ENCODE measurements around the gene FCRLA. TPM values are rescaled to one million over a fixed set of nuclear protein-coding genes. Genes with fewer than 3 reads are reported as not detected.
A peak's percentile ranks its signal among the peaks of the same experiment; 100 is the strongest.

Gene FCRLA
- polyA plus RNA-seq, 3 donors = 0.20 to 0.45 (median 0.22) TPM

DNA sequence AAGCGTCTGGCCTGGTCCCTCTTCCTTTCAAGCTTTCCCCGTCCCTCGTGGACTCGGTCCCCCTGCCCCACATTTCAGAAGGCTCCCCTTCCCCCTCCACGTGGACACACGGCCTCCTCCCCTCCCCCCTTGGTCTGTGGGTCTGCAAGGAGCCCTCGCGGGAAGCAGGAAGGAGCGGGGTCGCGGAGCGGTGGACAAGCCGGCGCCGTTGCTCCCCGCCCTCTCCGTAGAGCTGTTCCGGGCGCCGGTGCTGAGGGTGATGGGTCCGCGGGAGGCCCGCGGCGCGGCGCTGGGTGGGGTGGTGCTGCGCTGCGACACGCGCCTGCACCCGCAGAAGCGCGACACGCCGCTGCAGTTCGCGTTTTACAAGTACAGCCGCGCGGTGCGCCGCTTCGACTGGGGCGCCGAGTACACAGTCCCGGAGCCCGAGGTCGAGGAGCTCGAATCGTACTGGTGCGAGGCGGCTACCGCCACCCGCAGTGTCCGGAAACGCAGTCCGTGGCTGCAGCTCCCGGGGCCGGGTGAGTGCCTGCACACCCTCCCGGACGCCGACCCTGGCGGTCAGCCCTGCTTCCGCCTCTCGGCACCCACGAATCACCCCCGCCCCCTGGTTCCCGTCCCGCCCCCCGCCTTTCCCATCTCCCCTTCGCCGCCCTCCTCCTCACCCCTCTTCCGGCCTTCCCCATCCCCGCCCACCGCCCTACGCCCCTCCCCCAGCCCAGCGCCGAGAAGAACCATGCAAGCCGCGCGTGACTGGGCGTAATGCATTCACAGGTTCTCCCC lies 19.6 kb downstream of the FCRLA start:
- DNase-seq (ENCODE audit: extremely low read depth in 1 of 11, low read depth in 9 of 11, low spot score in 4 of 11) = peak in 10 of 11 donors; percentile 68 to 89 (median 83)

DNA sequence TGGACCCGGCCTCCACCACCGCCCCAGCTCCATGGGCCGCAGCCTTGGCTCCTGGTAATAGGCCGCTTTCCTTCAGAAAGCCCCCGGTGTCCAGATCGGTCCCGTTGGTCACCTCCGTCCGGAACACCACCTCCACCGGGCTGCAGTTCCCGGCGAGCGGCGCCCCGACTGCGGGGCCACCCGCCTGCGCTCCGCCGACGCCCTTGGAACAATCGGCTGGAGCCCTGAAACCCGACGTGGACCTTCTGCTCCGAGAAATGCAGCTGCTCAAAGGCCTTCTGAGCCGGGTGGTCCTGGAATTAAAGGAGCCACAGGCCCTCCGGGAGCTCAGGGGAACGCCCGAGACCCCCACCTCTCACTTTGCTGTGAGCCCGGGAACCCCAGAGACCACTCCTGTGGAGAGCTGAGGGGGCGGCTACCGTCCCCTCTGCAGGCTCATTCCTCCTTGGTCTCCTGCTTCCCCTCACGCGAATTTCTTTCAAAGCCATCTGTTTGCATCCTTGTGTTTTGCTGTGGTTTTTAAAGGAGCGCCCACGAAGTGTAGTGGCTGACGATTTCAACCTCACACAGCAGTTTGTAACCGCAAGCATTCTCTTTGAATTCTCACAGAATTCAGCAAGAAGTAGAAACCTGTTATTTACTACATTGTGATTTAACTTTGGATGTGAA lies 20.4 kb downstream of the FCRLA start:
- peak in 3 of 11 donors; percentile 19 to 24 (median 21) for DNase-seq (ENCODE audit: extremely low read depth in 1 of 11, low read depth in 9 of 11, low spot score in 4 of 11)

DNA sequence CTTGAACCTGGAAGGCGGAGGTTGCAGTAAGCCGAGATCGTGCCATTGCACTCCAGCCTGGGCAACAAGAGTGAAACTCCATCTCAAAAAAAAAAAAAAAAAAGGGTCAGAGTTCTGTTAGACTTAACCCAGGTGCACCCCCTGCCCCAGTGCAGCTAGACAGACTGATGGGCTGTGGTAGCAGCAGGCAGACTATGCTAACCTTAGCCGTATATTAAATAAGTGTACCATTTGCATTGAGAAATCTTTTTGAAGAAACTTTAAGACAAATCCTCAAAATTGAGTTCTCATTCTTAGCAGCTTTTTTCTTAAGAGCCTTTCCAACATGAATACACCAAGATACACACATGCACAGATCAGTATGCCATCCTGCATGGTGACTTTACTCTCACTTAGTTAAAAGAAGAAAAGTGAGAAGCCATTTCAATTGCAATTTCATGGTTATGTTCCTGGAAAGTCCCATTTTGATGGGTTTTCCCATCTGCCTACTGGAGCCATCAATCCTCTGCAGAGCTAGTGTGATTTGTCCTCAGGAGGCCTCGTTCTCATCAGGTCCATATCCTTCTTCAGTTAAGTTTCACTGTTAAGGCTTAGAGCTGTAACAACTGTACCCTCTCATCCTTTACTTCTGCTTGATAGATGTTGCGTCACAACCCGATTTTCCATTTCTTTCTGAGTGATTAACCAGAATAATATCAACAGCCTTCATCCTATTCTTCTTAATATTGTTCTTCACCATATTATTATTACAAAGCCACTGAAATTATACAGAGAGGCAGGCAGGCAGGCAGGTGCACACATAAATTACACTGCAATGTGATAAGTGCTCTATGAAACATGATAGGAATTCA lies 21.6 kb downstream of the FCRLA start:
- no peak for DNase-seq (ENCODE audit: extremely low read depth in 1 of 11, low read depth in 9 of 11, low spot score in 4 of 11)

DNA sequence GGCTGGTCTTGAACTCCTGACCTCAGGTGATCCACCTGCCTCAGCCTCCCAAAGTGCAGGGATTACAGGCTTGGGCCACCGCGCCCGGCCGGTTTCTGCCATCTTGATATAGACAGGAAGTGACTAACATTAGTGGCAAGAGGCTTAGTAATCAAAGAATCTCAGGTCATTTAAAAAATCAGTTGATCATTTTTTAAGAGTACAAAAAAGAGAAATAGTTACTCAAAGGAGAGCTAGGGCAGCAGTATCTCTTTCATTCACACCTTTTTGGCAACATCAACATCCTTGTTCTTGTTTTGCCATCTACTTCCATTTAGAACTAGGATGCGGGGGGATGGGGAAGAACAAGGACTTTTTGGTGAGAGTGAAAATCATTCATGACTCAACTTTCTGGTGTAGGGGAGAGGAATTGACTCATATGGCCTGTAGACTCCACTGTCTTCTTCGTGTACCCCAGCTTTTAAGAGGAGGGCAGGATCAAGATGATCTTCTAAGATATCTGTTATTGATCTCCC lies 23.1 kb downstream of the FCRLA start:
- DNase-seq (ENCODE audit: extremely low read depth in 1 of 11, low read depth in 9 of 11, low spot score in 4 of 11) = no peak

DNA sequence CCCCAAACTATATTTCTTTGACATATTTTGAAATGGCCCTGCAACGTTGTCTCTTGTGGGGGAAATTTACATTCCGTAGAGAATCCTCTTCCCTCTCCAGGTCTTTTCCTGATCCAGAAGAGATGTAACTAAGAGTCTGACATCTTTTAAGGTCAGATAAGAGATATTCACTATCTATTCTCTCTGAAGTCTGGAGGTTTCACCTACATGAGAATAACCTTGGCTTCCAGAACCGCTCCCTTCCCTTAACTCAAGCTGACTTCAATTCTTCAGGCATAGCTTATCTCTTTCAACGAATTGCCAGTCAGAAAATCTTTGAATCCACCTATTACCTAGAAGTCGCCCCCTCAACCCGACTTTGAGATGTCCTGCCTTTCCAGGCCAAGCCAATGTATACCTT lies 24.2 kb downstream of the FCRLA start:
- DNase-seq (ENCODE audit: extremely low read depth in 1 of 11, low read depth in 9 of 11, low spot score in 4 of 11) = no peak

DNA sequence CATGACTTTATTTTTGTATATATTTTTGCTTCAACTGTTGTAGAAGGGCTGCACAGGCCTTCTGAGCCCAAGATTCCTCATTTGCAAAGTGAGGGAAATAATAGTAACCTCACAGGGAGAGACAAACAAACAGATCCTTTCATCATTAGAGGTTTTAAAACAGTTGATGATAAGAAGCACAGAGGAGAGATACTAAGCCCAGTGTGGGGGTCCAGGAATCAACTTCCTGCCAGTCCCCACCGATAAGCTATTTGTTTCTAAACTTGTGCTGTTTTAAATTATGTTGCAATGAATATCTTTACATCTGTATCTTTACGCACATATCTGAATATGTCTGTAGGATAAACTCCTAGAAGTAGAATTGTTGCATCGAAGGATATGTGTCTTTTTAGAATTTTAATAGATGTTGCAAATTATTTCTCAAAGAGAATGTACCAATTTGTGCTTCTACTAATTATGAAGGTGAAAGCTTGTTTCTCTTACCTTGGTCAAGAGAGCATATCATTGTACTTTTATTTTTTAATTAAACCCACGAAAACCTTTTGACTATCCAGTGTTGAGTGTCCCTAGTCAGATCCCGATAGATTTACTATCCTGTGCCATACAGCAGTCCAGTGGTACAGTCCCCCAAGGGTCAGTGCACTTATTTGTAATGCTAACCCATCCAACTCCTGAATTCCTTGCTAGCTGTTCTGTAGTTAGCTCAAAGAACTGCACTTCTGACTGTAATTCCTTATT lies 25.1 kb downstream of the FCRLA start:
- DNase-seq (ENCODE audit: extremely low read depth in 1 of 11, low read depth in 9 of 11, low spot score in 4 of 11) = no peak

DNA sequence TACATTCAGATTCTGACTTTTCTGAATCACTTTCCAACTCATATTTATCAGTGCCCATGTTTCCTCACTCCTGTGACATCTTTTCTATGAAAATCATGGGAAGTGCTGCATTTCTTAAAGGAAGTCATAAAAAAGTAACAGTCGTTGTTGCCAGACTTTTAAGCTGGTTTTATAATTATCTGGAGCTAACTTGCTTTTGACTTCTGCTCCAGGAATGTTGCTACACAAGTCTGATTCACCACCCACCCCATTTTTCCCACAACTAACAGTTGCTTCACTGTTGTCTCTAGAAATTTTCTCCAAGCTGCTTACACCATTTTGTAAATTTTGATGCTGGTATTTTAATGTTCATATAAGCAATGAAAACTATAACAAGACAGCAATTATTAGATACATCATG lies 26.5 kb downstream of the FCRLA start:
- DNase-seq (ENCODE audit: extremely low read depth in 1 of 11, low read depth in 9 of 11, low spot score in 4 of 11) = no peak

DNA sequence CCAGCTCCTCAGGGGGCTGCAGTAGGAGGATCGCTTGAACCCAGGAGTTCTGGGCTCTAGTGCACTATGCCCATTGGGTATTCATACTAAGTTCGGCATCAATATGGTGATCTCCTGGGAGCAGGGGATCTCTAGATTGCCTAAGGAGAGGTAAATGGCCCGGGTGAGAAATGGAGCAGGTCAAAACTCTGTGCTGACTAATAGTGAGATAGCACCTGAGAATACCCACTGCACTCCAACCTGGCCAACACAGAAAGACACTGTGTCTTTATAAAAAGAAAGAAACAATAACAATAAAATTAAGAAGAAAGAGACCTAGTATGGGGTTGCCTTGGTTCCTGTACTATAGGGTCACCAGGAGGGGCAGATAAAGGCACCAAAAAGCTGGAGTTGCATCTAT lies 28.8 kb downstream of the FCRLA start:
- no peak for DNase-seq (ENCODE audit: extremely low read depth in 1 of 11, low read depth in 9 of 11, low spot score in 4 of 11)

DNA sequence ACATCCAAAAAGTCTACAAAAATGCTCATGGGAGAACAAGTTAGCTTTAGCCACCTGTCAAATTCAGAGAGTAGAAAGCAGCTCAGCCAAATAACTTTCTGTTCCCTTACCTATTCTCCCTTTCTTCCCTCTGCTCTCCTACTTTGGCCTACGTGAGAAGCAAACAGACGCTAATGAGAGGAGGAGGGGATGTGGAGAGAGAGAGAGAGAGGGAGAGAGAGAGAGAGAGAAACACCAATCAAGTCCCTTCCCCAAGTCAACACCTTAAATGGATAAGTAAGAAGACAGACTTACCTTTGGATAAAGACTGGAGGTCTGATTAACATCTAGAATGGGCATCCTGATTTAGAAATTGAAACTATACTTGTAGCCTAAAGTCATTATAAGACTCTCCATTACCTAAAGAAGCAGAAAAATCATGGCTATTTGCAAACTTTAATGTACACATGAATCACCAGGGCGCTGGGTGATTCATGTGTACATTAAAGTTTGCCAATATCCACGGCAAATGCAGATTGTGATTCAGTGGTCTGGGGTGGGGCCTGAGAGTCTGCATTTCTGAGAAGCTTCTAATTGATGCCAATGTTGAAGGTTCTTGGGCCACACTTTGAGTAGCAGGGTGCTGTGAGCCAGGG lies 29.4 kb downstream of the FCRLA start:
- DNase-seq (ENCODE audit: extremely low read depth in 1 of 11, low read depth in 9 of 11, low spot score in 4 of 11) = no peak

DNA sequence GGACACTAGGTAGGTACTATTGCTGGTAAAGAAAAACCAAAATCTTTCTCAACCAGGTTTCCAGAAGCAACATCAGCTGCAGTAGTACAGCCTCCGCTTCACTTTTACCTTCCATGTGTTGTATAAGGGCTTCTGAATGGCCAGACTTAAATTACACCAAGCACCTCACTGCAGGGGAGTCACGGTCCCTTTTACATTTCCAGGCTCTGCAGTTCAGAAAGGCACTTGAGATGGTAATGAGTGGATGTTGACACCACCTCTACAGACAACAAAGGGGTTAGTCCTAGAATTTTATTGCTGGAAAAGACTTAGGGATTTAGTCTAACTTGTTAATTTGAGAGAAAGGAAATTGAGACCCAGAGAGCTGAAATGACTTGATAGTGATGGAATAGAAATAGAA lies 30.6 kb downstream of the FCRLA start:
- DNase-seq (ENCODE audit: extremely low read depth in 1 of 11, low read depth in 9 of 11, low spot score in 4 of 11) = no peak

DNA sequence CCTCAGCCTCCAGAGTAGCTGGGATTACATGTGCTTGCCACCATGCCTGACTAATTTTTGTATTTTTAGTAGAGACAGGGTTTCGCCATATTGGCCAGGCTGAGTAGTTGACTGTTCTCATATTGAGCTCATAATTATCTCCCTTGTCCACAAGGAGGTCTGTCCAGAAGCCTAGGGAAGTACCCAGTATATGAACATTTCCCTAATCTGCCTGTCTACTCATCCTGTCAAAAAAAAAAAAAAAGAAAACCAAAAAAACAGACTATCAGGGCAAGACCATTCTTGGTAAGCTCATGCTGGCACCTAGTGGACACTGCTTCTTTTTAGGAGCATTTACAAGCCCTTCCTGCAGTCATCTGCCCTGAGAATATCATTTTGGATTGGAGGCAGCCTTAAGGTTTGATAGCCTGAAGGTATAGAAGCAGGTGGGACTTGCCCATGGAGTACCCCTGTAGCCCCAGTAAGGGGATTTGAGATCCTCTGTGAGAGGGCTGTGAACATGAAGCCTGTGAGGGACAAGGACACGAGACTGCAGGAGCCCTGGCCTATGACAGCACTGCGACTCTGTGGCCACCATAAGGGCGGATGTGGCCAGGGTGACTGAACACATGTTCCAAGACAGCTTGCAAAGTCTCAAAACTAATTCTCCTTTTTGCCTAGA lies 31.7 kb downstream of the FCRLA start:
- peak in 1 of 11 donors; percentile 21 for DNase-seq (ENCODE audit: extremely low read depth in 1 of 11, low read depth in 9 of 11, low spot score in 4 of 11)

DNA sequence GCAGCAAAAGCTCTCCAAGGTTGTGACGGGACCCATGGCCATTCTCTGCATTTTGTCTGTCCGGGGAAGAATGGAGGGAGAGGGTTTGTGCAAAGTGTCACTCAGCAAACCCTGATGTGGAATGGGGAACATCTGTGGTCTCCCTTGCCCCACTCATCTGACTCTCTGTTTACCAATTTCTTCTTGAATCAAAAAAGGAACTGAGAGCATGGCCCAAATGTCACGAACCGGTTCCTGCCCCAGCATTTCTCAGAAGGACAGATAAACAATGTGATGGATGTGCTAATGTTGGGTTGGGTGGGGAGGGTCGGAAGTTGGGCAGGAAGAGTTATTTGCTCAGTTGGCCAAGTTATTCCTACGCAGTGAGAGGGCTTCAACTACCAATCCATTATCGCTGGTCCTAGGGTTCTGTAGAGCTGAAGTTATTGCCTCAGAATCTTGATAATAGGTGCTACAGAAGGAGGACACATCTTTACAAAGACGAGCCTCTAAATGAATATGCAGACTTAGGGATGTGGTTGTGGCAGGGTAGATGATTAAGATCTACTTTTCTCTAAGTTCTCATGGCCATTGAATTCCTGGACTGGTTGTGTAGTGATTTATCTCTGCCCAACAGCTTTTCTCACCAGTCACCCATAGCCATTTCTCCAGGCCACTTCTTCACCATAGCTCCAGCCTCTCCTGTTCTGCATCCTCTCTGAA lies 33.0 kb downstream of the FCRLA start:
- no peak for DNase-seq (ENCODE audit: extremely low read depth in 1 of 11, low read depth in 9 of 11, low spot score in 4 of 11)

DNA sequence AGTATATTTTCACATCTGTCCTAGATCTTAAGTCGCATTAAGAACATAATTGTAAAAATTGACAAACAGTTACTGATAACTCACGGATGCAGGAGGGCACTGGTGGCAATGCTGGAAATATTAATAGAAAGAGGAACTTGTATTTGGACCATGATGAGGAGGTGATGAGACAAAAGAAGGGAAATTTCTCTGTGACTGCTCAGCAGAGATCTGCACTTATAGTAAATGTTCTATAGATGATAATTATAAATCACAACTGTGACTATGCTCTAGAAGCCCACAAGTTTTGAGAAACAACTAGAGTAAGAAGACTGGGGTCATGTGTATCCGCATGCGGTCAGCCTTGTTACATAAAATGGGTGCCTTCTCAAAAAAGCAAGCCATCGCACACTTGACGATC lies 33.9 kb downstream of the FCRLA start:
- no peak for DNase-seq (ENCODE audit: extremely low read depth in 1 of 11, low read depth in 9 of 11, low spot score in 4 of 11)

DNA sequence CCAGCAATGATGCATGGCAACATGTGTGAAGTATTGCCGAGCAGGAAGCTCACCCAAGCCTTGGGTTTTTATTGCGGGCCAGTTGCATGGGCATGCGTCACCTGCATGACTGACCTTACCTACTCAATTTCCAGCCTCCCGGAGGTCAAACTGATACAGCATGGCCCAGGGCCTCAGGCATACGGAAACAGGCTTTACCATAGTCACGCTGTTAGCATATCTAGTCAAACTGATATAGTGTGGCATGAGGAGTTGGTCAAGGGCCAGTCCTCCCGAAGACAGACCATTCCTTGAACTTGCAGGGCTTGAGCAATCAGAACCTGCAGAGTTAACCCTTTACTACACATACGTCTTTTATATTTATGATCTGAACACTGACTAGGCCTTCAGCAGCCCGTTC lies 36.2 kb downstream of the FCRLA start:
- DNase-seq (ENCODE audit: extremely low read depth in 1 of 11, low read depth in 9 of 11, low spot score in 4 of 11) = no peak

DNA sequence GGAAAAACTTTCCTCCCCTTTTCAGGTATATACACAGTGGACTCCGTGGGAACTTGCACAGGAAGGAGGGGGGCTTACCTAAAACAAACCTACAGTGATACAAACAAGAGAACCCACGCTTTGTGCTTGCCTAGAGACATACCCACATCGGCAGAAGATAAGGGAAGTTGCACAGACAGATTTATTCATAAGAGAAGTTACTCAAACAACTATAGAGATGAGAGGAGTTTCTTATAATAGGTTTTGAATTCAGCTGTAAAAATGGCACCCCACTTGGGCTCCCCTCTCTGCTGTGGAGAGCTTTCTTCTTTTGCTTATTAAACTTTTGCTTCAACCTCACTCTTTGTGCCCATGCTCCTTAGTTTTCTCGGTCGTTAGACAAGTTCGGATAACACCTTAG lies 40.8 kb downstream of the FCRLA start:
- DNase-seq (ENCODE audit: extremely low read depth in 1 of 11, low read depth in 9 of 11, low spot score in 4 of 11) = no peak

DNA sequence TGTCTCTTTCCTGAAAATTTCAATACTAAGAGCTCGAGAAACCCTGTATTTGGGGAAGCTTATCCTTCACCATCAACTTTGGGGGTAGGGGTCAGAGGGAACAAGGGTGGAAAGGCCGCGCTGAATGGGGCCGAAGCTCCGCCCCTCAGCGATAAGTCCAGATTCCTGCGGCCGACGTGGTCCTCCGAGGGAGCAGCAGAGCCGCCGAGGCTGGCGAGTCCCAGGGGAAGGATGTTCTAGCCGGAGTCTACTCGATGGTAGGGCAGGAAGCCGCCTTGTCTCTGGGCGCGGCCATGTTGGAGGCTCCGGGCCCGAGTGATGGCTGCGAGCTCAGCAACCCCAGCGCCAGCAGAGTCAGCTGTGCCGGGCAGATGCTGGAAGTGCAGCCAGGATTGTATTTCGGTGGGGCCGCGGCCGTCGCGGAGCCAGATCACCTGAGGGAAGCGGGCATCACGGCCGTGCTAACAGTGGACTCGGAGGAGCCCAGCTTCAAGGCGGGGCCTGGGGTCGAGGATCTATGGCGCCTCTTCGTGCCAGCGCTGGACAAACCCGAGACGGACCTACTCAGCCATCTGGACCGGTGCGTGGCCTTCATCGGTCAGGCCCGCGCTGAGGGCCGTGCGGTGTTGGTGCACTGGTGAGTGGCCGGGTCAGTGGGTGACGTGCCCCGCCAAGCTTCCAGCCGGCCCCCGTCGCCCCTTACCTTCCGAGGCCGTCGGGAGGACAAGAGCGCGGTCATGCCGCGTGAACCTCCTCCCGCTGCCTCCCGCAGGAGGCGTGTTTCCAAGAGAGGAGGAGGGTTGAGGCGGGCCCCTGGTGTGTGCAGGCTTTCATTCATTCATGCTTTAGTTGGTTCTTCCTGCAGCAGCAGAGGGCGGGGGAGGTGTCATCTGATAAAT lies 42.7 kb downstream of the FCRLA start, which contains the start of gene DUSP12:
Gene DUSP12, plus strand, starts transcription at position 278 of the 899 bp plus-strand sequence. Its CDS starts 16 bp downstream, at position 294.
- DNase-seq (ENCODE audit: extremely low read depth in 1 of 11, low read depth in 9 of 11, low spot score in 4 of 11) = peak; percentile 84 to 96 (median 90)

Measured in renal cortex interstitium (tissue), 11 donors.